H54 (cell line): ENCODE results near the gene MAS1.
"Not testable (repeated sequence)": the region's sequence is repeated elsewhere in the genome, so short reads cannot be mapped to it uniquely, and the experiment has no call there.

Experiments used
- DNase-seq: peaks from one replicate; pipeline ENCODE4 v3.0.0; 2011; ENCODE audit warnings: low spot score, mixed read lengths; ENCODE audit not compliant: insufficient read length
- FAIRE-seq: peaks from 3 replicates; lab custom pipeline; 2011; peaks lifted over from hg19 to GRCh38; lab: Jason Lieb, UNC
- POLR2A ChIP-seq: IDR thresholded peaks from 2 replicates; pipeline ENCODE4 v1.6.1; 2011; ENCODE audit warnings: low read depth, mild to moderate bottlenecking, low read length

Gene MAS1

GRCh38 chr6:159916237-159916636 is 25.4 kb downstream of the MAS1 start:
- FAIRE-seq: no peak
- DNase-seq: no peak
- TF ChIP-seq POLR2A: no peak

GRCh38 chr6:159916752-159917151 is 26.0 kb downstream of the MAS1 start:
- no peak for FAIRE-seq
- DNase-seq: no peak
- no peak for TF ChIP-seq POLR2A

- DNase-seq: no peak
- FAIRE-seq: no peak
- TF ChIP-seq POLR2A: no peak
Observed at GRCh38 chr6:159919011-159919511, 28.3 kb downstream of the MAS1 start.

GRCh38 chr6:159919800-159920199 is 29.0 kb downstream of the MAS1 start:
- no peak for DNase-seq
- no peak for TF ChIP-seq POLR2A
- FAIRE-seq: no peak

- not testable (repeated sequence) for FAIRE-seq
Observed at GRCh38 chr6:159924150-159924549, 33.4 kb downstream of the MAS1 start.

GRCh38 chr6:159926542-159927203 is 35.9 kb downstream of the MAS1 start:
- FAIRE-seq: no peak
- no peak for TF ChIP-seq POLR2A
- no peak for DNase-seq

More at GRCh38 chr6:159924150-159924549, 33.4 kb downstream of the MAS1 start:
- not testable (repeated sequence) for DNase-seq

- DNase-seq: no peak
- FAIRE-seq: no peak
- no peak for TF ChIP-seq POLR2A
Observed at GRCh38 chr6:159929819-159930218, 39.0 kb downstream of the MAS1 start.

- FAIRE-seq: no peak
- TF ChIP-seq POLR2A: no peak
- DNase-seq: no peak
Observed at GRCh38 chr6:159931112-159931511, 40.3 kb downstream of the MAS1 start.

- FAIRE-seq (no peak), DNase-seq (no peak)
- TF ChIP-seq POLR2A: no peak
Observed at GRCh38 chr6:159931846-159932245, 41.1 kb downstream of the MAS1 start.

- no peak for TF ChIP-seq POLR2A
- FAIRE-seq (no peak), DNase-seq (no peak)
Observed at GRCh38 chr6:159933077-159933476, 42.3 kb downstream of the MAS1 start.

GRCh38 chr6:159934181-159934580 is 43.4 kb downstream of the MAS1 start:
- DNase-seq: no peak
- no peak for TF ChIP-seq POLR2A
- no peak for FAIRE-seq

GRCh38 chr6:159935065-159935464 is 44.3 kb downstream of the MAS1 start:
- TF ChIP-seq POLR2A: no peak
- DNase-seq (no peak), FAIRE-seq (no peak)

GRCh38 chr6:159935633-159936032 is 44.8 kb downstream of the MAS1 start:
- FAIRE-seq: no peak
- TF ChIP-seq POLR2A: no peak
- no peak for DNase-seq

- no peak for DNase-seq
- no peak for FAIRE-seq
- TF ChIP-seq POLR2A: no peak
Observed at GRCh38 chr6:159939591-159940016, 48.8 kb downstream of the MAS1 start.
